ENCODE measurements around the gene RRP1B.
"Not testable (repeated sequence)": the region's sequence is repeated elsewhere in the genome, so short reads cannot be mapped to it uniquely, and the experiment has no call there.

Gene RRP1B, protein sequence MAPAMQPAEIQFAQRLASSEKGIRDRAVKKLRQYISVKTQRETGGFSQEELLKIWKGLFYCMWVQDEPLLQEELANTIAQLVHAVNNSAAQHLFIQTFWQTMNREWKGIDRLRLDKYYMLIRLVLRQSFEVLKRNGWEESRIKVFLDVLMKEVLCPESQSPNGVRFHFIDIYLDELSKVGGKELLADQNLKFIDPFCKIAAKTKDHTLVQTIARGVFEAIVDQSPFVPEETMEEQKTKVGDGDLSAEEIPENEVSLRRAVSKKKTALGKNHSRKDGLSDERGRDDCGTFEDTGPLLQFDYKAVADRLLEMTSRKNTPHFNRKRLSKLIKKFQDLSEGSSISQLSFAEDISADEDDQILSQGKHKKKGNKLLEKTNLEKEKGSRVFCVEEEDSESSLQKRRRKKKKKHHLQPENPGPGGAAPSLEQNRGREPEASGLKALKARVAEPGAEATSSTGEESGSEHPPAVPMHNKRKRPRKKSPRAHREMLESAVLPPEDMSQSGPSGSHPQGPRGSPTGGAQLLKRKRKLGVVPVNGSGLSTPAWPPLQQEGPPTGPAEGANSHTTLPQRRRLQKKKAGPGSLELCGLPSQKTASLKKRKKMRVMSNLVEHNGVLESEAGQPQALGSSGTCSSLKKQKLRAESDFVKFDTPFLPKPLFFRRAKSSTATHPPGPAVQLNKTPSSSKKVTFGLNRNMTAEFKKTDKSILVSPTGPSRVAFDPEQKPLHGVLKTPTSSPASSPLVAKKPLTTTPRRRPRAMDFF

DNA sequence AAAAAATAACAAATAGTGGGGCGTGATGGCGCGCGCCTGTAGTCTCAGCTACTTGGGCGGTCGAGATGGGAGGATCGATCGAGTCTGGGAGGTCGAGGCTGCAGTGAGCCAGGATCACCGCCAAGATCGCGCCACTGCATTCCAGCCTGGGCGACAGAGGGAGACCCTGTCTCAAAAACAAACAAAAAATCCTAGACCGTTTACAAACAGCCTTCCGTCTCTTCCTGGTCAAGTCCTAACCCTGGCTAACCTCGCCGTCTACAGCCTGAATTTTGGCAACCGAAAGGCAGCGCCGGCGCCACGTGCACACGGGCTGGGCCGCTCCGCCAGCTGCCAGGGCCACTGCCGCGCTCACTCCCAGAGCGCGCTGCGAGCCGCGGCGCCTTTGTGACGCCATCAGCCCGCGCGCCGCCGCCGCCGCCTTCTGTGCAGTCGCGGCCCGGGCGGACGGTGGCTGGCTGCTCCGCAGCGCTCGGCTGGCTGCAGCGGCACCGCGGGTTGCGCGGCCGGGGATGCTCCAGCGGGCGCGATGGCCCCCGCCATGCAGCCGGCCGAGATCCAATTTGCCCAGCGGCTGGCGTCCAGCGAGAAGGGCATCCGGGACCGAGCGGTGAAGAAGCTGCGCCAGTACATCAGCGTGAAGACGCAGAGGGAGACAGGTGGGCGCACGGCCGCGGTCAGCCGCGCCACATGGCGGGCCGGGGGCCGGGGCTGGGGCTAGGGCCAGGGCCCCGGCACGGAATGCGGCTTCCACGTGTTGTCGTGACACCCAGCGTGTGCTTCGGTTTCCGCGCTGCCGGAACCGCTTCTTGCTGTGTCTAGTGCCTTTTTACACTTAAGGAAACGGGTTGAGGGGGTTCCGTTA lies at the start of gene RRP1B, which contains the start of gene HSF2BP:
Gene RRP1B, plus strand, starts transcription at position 425 of the 865 bp plus-strand sequence. Its CDS starts 105 bp downstream, at position 530.
Gene HSF2BP, minus strand, starts transcription at position 353 of the 865 bp plus-strand sequence. CDS start 1,392 bp downstream, outside the sequence.
- DNase-seq = peak; percentile 93

DNA sequence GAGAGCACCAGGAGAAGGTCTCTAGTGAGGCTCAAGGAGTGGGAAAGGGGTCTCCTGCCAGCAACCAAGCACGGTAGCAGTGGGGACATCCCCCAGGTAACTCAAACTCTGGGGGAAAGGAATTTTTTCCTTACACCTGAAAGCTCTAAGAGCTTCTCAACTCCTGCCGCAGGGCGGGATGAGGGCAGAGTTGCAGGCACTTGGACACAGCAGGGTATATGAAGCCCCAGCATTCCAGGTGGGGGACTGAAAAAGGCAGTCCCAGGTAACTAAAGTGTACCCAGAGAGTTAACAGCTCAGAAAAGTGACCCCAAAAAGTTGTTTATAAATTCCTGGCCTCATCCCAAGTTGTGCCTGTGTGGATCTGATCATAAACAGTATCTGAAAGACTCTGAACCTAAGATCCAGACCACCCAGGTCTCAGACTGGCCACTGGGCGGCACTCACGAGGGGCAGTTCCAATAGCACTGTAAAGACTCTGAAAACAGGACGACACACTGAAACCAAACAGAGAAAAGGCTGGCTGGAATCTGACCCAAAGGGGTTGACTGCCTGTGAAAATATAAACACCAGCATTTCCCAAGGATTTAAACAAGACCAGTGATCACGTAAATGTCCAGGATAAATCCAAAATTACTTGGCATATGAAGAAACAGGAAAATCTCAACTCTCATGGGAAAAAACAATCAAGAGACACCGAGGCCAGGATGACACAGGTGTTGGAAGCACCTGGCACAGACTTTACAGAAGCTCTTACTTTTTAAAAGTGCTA lies 47.6 kb upstream of the RRP1B start:
- peak; percentile 78 for DNase-seq

DNA sequence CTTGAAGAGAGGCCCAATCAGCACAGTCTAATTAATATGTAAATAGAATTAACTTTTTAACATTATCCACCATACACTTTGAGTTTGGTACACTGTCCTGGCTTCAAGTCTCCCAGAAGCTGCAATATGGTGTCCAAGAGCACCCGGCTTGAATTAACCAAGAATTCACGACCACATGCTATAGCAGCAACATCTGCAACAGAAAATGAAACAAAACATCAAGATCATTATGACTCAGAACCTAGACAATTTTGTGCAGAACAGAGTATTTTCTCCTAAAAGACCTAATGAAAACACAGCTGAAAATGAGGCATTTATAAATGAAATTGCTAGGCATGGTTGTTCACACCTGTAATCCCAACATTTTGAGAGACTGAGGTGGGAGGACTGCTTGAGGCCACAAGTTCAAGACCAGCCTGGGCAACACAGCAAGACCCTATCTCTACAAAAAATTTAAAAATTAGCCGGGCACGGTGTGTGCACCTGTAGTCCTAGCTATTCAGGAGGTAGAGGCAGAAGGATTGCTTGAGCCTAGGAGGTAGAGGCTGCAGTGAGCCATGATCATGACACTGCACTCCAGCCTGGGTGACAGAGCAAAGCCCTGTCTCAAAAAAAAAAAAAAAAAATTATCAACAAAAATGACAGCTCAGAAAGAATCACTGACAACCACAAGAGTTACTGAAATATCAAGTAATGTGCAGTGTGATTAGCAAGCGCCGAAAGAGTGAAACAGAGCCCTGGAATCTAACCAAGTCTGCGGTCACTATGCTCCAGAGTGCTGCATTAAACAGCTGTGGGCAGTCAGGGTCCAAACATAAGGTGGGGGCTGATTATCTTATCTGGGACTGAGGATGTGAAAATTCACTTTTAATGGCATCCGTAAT lies 45.4 kb upstream of the RRP1B start:
- peak; percentile 72 for DNase-seq

DNA sequence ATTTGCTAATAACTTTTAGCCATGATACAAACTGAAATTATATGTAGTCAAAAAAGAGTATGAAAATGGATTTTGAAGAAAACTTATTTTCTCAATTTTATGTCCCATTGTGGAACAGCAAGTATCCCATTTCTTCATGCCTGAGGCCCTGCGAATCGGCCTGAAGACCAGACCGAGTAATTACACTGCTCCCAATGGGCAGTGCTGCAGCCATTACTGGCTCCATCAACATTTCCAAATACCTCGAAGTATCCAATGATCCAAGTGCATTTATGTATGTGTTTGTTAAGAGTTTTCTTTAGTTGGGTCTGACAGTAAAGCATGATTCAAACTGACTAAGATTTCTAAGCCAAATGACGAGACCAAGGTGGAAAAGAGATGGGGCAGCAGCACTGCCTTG lies 44.5 kb upstream of the RRP1B start:
- DNase-seq = no peak

DNA sequence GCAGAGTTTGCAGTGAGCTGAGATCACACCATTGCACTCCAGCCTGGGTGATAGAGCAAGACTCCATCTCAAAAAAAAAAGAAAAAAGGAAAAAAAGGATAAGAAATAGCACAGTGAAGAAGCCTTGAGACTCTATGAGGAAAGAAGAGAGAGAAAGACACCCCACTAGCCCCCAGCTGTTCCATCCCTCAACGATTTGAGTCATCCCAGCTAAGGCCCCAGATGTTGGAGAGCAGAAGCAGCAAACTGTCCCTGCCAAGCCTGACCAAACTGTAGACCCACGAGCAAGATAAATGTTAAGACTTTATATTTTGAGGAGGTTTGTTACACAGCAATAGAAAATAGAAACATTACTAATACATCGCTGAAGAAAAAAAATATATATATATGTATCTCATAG lies 42.5 kb upstream of the RRP1B start:
- not testable (repeated sequence) for DNase-seq

DNA sequence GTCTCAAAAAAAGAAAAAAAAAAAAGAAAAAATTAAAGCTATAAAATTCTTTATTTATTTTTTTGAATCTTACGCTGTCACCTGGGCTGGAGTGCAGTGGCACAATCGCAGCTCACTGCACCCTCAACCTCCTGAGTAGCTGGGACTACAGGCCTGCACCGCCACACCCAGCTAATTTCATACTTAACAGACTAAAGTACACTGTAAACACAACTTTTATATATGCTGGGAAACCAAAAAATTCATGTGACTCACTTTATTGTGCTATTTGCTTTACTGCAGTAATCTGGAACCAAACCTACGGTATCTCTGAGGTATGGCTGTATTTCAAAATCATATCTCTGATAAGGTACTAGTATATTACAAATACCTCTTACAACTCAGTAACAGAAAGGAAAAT lies 40.4 kb upstream of the RRP1B start:
- no peak for DNase-seq

DNA sequence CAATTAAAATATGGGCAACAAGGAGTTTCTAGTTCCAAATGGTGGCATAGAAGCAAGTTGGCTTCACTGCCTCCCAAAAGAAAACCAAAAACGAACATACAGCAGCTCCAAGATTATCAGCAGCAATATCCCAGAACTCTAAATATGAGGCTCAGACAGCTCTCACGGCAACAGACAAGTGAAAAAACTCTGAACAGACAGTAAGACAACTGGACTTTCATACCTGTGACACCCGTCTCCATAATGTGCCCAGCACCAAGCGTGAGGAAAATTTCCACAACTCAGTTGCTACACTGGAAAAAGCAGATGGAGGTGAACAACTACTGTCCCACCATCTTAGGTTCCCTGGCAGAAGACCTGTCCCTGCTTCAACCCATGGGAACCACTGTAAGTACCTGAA lies 40.0 kb upstream of the RRP1B start:
- DNase-seq = no peak

DNA sequence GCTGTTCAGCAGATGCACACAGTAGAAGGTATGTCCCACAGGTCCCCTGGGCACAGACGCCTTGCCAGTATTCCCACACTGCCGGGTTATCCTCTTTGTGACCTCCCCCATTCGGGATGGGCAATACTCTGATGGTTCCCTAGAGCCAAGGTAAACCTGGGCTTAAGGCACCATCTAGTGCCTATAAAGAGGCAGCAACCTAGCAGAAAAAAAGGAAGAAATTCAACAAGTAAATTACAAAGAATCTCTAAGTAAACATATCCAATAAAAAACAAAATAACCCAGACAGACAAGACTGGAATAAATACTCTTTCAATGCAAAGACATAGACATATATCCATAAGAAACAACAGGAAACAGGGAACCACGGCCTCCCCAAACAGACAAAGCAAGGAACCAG lies 39.5 kb upstream of the RRP1B start:
- no peak for DNase-seq

DNA sequence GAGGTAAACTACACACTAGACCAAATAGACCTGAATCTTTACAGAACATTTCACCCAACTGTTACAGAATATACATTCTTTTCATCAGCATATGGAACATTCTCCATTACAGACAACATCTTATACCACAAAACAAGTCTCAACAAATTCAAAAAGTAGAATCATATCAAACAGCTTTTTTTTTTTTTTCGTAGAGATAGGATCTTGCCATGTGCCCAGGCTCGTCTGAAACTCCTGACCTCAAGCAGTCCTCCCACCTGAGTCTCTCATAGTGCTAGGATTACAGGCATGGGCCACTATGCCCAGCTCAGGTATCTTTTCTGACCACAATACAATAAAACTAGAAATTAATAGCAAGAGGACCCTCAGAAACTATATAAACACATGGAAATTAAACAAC lies 36.6 kb upstream of the RRP1B start:
- DNase-seq = no peak

DNA sequence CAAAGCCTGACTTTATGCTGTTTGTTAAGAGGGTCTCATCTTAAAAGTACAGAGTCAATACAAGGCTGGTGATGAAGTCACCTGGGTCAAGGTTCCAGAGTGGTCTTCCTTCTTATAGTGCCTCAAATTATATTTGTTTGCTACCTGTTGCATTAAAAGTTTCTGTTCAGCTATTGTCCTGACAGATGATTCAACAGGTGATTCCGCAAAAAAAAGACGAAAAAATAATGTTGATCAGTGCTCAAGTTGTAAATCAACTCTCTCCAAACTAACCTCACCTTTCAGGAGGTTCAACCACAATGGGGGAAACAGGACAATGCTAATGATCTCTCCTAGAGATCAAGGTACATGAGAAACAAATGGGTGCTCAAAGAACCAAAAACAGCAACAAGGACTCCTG lies 35.8 kb upstream of the RRP1B start:
- no peak for DNase-seq

DNA sequence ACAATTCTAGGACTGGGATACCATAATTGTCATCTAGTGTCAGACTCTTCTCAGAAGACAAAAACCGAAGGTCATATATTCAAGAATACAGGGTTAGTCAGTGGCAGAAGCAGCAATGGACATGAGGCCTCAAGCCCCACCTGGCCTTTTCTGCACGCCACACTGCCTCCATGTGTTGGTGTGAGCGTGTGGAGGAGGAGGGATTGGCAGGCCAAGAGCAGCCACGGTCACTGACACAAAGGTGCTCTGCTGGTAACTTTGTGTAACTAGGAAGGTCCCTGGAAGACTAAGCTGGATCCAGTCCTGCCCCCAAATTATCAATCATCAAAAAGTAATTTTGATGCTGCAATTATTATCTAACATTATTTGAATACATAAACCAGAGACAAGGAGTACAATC lies 35.0 kb upstream of the RRP1B start:
- DNase-seq = no peak

DNA sequence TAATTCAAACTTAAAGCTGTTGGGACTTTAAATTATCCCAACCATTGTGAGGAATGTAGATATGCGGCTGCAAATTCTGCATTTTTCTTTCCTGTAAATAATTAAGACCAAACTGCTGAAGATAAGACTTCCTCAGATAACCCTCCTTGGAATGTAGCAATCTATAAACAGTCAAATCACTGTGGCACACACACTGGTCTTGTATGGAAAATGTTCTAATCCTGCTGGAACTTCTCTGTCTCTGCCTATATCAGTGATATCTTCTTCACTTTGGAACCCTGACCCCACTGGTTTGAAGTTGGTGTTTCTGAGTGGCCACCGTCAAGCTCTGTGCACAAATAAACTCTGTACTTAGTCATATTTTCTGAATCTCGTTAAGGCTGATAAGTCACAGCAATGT lies 33.0 kb upstream of the RRP1B start:
- DNase-seq = no peak

DNA sequence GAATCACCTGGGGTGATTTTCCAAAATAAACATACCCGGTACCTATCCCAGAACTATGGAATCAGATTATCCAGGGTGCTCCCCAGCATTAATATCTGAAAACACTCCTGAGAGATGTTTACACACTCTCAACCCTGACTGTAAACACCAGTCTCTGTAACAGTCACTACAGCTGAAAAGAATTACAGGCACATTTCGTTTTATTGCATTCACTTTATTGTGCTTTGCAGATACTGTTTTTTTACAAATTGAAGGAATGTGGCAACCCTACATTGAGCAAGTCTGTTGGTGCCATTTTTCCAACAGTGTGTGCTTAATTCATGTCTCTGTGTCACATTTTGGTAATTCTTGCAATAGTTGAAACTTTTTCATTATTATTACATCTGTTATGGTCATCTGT lies 31.8 kb upstream of the RRP1B start:
- DNase-seq = no peak

DNA sequence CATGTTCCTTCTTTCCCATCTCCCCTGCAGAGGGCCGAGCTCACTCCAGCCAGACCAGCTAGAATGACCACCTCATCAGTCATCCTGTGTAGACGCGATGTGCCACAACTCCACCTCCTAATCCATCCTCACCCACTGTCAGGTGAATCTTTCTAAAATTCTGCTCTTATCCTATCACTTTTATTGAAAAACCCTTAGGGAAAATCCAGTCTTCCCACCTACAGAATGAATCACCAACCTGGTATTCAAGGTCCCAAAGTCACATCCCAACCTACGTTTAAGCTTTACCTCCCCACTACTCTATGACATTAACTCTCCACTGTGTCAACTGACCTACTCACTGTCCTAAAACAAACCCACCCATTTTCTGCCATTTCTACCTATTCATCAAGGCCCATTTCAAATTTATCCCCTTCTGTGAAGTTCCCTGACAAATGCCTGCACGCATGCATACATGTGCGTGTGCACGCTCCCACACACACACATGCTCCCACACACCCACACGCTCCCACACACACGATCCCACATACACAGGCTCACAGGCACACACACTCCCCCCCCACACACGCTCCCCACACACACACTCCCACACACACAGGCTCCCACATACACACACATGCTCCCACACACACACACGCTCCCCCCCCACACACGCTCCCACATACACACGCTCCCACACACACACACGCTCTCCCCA lies 27.8 kb upstream of the RRP1B start:
- no peak for DNase-seq

DNA sequence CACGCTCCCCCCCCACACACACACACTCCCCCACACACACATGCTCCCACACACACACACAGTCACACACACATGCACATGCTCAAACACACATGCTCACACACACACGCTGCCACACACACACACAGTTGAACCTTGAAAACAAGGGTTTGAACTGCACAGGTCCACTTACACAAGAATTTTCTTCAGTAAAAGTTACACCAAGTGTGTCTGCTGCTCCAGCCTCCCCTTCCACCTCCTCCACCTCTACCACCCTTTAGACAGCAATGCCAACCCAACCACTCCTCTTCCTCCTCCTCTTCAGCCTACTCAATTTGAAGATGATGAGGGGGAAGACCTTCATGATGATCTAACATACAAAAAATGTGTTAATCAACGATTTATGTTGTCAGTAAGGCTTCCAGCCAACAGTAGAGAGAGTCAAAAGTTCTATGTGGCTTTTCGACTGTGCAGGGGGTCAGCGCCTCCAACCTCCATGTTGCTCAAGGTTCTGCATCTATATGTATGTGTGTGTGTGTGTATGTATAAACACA lies 26.9 kb upstream of the RRP1B start:
- no peak for DNase-seq

DNA sequence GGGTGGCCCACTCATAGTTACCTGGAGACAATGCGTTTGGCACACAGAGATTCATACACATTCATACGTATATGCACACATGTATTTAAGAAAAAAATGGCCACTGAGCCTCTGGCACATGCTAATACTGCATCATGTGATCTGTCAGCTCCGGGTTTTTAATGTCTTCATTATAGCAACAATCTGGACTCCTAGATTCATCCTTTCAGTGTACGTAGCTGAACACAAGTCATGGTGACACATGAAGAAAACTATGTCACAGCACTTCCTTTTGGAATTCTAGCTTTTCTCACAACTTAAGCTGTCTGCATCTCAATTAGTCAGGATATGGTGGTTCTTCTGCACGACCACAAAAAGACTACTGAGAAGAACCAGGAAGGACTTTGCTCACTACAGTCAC lies 24.7 kb upstream of the RRP1B start:
- no peak for DNase-seq

DNA sequence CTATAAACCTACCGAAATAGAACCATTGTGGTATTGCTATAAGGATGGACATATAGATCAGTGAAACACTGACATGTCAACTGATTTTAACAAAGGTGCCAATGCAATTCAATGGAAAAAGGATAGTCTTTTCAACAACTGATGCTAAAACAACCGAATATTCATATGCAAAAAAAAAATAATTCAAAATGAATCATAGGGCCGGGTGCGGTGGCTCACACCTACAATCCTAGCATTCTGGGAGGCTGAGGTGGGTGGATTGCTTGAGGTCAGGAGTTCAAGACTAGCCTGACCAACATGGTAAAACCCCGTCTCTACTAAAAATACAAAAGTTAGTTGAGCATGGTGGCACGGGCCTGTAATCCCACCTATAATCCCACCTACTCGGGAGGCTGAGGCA lies 23.9 kb upstream of the RRP1B start:
- DNase-seq = no peak

DNA sequence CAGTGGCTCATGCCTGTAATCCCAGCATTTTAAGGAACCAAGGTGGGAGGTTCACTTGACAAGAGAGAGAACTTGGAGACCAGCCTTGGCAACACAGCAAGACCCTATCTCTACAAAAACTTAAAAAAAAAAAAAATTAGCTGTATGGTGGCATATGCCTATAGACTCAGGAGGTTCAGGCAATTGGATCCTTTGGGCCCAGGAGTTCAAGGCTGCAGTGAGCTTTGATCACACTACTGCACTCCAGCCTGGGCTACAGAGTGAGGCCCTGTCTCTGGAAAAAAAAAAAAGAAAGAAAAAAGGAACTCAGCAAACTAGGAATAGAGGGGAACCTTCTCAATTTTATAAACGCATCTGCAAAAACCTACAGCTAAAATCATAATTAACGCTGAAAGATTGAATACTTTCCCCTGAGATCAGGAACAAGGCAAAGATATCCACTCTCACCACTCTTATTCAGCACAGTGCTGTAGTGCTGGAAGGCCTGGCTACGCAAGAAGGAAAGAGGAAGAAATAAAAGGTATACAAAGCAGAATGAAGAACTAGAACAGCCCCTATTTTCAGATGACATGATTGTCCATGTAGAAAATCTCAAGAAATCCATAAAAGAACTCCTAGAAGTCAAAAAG lies 21.7 kb upstream of the RRP1B start:
- DNase-seq = no peak

DNA sequence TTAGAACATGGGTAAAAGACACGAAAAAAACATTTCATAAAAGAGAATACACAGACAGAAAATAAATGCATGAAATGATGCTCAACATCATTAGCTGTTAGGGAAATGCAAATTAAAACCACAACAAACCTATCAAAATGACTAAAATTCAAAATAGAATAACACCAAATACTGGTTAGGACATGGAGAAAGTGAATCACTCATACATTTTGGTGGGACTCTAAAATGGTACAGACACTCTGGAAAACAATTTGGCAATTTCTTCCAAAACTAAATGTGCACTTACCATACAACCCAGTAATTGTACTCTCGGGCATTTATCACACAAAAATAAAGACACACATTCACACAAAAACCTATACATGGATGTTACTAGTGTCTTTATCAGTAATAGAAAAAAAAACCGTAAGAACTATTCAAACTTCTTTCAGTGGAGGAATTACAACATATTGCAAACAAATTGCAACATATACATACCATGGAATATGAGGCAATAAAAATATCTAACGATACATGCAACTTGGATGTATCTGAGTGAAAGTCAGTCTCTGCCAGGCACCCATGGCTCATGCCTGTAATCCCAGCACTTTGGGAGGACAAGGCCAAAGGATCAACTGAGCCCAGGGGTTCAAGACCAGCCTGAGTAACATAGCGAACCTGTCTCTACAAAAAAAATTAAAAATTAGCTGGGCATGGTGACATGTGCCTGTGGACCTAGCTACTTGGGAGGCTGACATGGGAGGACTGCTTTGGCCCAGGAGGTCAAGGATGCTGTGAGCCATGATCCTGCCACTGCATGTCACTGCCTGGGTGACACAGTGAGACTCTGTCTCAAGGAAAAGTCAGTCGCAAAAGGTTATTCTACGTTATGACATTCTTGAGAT lies 19.6 kb upstream of the RRP1B start:
- DNase-seq = peak; percentile 37
